CD1c-positive myeloid dendritic cell (primary cell): ENCODE measurements around the gene ZFPM1.

Source experiments
- DNase-seq: peaks from one replicate; pipeline ENCODE4 v3.0.0-alpha.2; 2016; ENCODE audit errors: extremely low spot score

The ZFPM1 gene

GRCh38 chr16:88526008-88526905 lies 73.2 kb downstream of the ZFPM1 start:
- no peak for DNase-seq

DNA sequence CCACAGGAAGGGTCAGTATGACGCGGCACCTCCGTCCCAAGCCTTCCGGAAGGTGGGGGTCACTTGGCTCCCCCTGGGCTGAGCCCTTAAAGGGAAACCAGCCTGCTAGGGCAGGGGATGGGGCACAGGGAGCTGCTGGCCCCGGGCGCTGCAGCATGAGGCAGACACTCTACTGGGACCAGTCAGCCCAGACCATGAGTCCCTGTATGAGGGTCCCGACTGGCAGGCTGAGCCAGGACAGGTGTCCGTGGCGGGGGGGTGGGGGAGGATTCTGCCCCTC lies 73.8 kb downstream of the ZFPM1 start:
- DNase-seq, result no peak

GRCh38 chr16:88527186-88527936 lies 74.3 kb downstream of the ZFPM1 start:
- DNase-seq, result peak; percentile 58

- DNase-seq, result no peak
Observed at GRCh38 chr16:88527937-88528743, 75.1 kb downstream of the ZFPM1 start.

GRCh38 chr16:88528902-88529318 lies 75.8 kb downstream of the ZFPM1 start:
- no peak for DNase-seq

DNA sequence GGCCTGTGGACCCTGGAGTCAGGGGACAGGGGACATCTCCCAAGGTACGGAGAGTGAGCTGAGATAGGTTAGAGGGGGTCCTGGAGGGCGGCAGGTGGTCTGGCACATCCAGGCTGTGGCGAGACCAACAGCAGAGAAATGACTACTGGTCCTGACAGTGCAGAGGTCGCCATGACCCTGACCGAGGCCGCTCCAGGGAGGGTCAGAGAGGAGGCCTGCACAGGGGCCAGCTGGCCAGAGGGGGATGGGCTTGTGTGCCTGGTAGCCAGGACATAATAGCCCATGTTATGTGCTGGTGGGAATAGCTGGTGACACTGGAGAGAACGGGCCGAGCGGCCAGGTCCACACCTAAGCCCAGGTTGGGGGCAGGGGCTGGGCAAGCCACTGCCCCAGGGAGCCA lies 76.5 kb downstream of the ZFPM1 start:
- DNase-seq, result no peak

GRCh38 chr16:88530051-88530857 lies 77.2 kb downstream of the ZFPM1 start:
- no peak for DNase-seq

DNA sequence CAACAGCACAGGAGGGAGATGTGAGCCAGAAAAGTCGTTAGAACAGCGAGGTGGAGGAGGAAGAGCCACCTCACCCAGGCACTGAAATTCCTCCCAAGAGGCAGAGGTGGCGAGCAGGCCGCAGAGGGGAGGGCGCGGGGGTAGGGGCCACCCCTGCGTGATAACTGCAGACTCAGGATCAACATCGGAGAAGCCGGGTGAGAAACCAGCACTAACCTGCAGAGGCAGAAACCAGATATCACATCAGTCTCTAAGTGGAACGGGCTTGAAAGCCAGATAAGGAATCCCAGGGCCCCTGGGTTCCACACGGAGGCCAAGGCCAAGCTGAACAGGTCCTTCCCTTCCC lies 77.8 kb downstream of the ZFPM1 start:
- DNase-seq, result no peak

DNA sequence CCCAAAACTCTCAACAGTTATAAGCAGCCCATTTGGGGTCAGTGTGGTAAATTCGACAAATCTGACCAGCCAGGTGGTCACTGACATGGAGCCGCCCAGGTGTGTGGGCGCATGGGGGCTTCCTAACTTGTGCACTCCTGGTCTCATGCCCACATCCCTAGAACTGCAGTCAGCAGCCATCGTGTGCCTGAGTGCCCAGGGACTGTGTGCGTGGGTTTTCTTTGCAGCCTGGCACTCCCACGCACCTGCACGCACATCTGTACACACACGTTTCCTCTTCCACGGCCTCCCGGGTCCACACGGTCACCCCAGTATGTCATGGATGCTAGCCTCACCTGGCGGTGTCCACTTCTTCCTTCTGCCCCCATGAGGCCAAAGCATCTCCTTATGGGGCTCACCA lies 78.3 kb downstream of the ZFPM1 start:
- DNase-seq, result no peak

DNA sequence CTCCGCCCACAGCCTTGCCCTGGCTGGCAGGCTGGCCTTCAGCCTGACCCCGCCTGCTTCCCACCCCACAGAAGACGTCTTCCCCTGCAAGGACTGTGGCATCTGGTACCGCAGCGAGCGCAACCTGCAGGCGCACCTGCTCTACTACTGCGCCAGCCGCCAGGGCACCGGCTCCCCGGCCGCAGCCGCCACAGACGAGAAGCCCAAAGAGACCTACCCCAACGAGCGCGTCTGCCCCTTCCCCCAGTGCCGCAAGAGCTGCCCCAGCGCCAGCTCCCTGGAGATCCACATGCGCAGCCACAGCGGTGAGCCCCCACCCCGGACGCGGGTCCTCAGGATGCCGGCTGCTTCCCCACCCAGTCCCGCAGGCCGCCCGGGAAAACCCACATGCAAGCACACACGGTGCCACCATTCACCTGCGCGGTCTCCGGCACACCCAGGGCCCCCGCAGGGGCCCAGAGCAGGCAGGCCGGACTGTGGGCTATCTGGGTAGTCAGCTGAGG lies 78.9 kb downstream of the ZFPM1 start:
- DNase-seq, result no peak

DNA sequence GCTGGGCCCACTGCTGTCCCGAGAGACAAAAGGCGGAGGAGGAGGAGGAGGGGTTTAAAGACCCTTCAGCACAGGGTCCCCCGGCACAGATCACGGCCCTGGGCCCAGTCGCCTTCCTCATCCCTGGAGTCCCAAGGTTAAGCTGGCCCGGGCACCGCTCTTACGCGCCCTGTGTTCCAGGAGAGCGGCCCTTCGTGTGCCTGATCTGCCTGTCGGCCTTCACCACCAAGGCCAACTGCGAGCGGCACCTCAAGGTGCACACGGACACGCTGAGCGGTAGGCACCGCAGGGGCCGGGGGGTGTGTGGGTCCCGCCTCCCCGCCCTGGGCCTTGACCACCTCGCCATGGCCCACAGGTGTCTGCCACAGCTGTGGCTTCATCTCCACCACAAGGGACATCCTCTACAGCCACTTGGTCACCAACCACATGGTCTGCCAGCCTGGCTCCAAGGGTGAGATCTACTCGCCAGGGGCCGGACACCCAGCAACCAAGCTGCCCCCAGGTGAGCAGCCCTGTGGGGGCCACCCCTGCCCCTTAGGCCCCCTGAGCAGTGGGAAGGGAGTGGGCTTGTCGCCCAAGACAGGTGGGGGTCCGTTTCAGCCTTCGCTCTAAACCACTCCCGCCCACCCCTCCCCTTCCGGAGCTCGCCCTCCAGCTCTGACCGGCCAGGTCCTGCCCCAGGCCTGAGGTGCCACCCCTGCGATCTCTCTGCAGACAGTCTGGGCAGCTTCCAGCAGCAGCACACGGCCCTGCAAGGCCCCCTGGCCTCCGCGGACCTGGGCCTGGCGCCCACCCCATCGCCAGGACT lies 79.6 kb downstream of the ZFPM1 start:
- no peak for DNase-seq

DNA sequence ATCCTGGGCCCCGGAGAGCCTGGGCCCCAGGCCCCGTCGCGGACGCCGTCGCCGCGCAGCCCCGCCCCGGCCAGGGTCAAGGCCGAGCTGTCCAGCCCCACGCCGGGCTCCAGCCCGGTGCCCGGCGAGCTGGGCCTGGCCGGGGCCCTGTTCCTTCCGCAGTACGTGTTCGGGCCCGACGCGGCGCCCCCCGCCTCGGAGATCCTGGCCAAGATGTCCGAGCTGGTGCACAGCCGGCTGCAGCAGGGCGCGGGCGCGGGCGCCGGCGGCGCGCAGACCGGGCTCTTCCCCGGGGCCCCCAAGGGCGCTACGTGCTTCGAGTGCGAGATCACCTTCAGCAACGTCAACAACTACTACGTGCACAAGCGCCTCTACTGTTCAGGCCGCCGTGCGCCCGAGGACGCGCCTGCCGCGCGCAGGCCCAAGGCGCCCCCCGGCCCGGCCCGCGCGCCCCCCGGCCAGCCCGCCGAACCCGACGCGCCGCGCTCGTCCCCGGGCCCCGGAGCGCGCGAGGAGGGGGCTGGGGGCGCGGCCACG lies 80.4 kb downstream of the ZFPM1 start:
- DNase-seq, result no peak

DNA sequence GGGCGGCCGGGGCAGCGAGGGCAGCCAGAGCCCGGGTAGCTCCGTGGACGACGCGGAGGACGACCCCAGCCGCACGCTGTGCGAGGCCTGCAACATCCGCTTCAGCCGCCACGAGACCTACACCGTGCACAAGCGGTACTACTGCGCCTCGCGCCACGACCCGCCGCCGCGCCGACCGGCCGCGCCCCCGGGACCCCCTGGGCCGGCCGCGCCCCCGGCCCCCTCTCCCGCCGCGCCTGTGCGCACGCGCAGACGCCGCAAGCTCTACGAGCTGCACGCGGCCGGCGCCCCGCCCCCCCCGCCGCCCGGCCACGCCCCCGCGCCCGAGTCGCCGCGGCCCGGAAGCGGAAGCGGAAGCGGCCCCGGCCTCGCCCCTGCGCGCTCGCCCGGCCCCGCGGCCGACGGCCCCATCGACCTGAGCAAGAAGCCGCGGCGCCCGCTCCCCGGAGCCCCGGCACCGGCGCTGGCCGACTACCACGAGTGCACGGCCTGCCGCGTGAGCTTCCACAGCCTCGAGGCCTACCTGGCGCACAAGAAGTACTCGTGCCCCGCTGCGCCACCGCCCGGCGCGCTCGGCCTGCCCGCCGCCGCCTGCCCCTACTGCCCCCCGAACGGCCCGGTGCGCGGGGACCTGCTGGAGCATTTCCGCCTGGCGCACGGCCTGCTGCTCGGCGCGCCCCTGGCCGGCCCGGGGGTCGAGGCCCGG lies 81.0 kb downstream of the ZFPM1 start:
- DNase-seq, result peak; percentile 84

DNA sequence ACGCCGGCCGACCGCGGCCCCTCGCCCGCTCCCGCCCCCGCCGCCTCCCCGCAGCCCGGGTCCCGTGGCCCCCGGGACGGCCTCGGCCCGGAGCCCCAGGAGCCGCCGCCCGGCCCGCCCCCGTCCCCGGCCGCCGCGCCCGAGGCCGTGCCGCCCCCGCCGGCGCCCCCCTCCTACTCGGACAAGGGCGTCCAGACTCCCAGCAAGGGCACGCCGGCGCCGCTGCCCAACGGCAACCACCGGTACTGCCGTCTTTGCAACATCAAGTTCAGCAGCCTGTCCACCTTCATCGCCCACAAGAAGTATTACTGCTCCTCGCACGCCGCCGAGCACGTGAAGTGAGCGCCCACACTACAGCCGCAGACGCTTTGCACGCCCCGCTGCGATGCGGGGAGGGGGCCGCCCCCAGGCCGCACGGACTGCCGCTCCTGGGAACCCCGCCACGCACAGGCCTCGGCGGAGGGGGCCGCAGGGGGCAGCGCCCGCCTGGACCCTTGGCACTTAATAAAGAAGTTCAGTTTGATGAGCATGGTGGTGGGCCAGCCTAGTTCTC lies 81.6 kb downstream of the ZFPM1 start:
- peak; percentile 28 for DNase-seq

DNA sequence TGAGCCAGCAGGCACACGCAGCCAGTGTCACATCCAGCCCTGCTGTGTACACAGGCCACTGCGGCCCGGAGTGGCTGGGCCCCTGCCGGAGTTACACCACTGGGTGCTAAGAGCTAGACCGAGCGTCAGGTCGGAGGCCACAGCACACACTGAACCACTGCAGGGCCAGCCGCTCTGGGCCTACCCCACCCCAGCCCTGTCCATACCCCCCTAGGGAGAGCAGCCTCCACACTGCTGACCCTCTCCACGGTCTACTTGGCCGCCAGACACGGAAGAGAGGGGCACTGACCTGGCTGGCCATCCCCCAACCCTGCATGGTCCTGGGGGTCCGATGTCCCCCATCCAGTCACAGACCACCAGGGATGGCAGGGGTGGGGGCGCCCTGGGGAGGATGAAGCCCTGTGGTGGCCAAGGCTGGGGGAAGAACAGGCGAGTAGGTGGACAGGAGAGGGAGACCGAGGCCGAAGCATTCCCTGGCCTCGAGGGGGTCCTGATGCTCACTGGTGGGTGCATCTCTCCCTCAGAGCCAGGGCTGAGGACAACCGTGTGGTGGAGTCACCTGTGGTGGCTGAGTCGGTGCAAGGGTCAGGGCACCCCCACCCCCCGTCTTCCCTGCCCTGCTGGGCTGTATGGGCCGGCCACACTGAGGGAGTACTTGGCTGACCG lies 82.2 kb downstream of the ZFPM1 start:
- no peak for DNase-seq

DNA sequence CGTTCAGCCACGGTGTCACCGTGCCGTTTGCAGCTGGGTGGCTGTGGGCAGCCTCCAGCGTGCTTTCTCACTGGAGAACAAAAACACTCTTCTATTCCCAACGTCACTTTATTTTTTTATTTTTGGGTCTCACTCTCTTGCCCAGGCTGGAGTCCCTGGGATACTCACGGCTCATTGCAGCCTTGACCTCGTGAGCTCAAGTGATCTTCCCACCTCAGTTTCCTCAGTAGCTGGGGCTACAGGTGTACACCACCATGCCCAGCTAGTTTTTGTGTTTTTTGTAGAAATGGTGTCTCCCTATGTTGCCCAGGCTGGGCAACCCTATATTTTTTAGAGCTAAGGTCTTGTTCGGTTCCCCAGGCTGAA lies 82.8 kb downstream of the ZFPM1 start:
- DNase-seq, result no peak

DNA sequence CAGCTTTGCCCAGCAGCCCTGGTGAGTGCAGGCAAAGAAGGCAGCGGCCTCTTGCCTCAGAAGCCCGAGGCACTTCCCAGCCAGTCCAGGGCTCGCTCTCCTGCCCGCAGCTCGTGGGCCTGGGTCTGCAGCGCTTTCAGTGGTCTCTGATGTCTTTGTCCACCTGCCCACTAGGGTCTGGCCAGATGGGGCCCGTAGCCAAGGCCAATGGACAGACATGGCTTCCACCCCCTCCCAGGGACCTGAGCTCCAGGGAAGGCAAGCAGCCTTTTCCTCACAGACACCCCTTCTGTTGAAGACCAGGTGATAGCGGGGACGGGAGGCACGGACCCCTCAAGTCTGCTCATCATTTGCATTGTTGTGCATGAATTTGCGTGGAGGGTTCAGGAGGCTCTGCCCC lies 83.4 kb downstream of the ZFPM1 start:
- no peak for DNase-seq

GRCh38 chr16:88536971-88537751 lies 84.1 kb downstream of the ZFPM1 start:
- DNase-seq, result no peak
